ACC112 (cell line): ENCODE results near the gene ESRP2.

Experiments
- H2AFZ ChIP-seq: fragments of 200-600 bp; sonication (generic); one replicate; pipeline ENCODE4 v1.6.0; 2017; ENCODE audit warnings: antibody characterized with exemption, low read length; ENCODE audit not compliant: unreplicated experiment
- H3K27ac ChIP-seq: fragments of 200-600 bp; sonication (generic); 2 replicates; pipeline ENCODE4 v1.5.1; 2014; ENCODE audit warnings: low read depth, mild to moderate bottlenecking, antibody characterized with exemption, low read length, moderate library complexity
- H3K27me3 ChIP-seq: fragments of 200-600 bp; sonication (generic); 2 replicates; pipeline ENCODE4 v1.6.1; 2014; ENCODE audit warnings: mild to moderate bottlenecking, antibody characterized with exemption, low read length, moderate library complexity, mixed read lengths; ENCODE audit not compliant: insufficient read depth
- H3K36me3 ChIP-seq: fragments of 200-600 bp; sonication (generic); 2 replicates; pipeline ENCODE4 v1.6.1; 2016; ENCODE audit warnings: mild to moderate bottlenecking, antibody characterized with exemption, low read length, moderate library complexity, mixed read lengths; ENCODE audit not compliant: insufficient read depth
- H3K4me1 ChIP-seq: fragments of 200-600 bp; sonication (generic); one replicate; pipeline ENCODE4 v1.6.1; 2016; ENCODE audit warnings: low read length, mixed read lengths; ENCODE audit not compliant: insufficient read depth, unreplicated experiment, control insufficient read depth
- H3K4me3 ChIP-seq: fragments of 200-600 bp; sonication (generic); 2 replicates; pipeline ENCODE4 v1.5.1; 2014; ENCODE audit warnings: mild to moderate bottlenecking, low read depth, low read length
- H3K79me2 ChIP-seq: fragments of 200-600 bp; sonication (generic); one replicate; pipeline ENCODE4 v1.6.0; 2016; ENCODE audit warnings: low read length; ENCODE audit not compliant: control insufficient read depth, unreplicated experiment, insufficient read depth

The ESRP2 gene

DNA sequence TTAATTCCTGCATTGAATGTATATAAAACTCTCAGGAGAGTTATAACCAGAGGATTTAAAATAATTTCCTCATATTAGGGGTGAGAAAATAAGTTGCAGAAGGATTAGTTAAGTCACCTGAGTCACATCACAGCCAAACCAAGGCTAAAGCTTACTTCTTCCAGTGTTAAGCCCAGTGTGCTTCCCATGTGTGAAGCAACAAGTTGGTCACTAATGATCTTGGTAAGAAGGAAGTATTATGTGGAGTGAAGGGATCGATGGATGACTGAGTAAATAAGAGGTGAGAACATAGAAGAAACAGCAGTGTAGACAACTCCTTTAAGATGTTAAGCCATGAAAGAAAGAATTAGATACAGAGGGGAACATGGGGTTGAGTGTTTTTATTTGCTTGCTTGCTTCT, 20.6 kb downstream of the ESRP2 start:
- Histone ChIP-seq H3K79me2 (peaks cover 13% of the 10 kb centered on the region), H3K36me3 (no peaks in the 10 kb centered on the region), H3K27me3 (no peaks in the 10 kb centered on the region), H3K4me1 (no peaks in the 10 kb centered on the region), H3K27ac (no peak overlapping the region), H2AFZ (no peak overlapping the region), H3K4me3 (no peak overlapping the region)

DNA sequence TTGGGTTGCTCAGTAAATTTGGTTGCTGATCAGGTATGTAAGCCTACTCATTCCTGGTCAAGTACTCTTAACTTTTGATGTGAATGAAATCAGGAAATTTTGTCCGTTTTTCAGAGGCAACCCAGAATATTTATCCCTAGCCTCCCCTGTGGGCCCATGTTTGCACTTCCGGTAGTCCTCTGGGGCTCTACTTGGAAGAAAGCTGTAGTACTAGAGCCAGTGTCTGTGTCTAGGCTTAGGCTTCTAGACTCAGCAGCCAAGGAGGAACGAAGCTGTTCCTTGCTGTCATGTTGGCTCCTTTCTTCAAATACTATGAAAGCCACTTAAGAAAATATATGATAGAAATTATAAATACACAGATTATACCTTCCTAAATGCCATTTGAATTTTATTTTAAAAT, 21.2 kb downstream of the ESRP2 start:
- Histone ChIP-seq H3K79me2 (peaks cover 13% of the 10 kb centered on the region), H3K27me3 (no peaks in the 10 kb centered on the region), H2AFZ (no peak overlapping the region), H3K4me3 (no peak overlapping the region), H3K27ac (no peak overlapping the region), H3K4me1 (no peaks in the 10 kb centered on the region), H3K36me3 (no peaks in the 10 kb centered on the region)

DNA sequence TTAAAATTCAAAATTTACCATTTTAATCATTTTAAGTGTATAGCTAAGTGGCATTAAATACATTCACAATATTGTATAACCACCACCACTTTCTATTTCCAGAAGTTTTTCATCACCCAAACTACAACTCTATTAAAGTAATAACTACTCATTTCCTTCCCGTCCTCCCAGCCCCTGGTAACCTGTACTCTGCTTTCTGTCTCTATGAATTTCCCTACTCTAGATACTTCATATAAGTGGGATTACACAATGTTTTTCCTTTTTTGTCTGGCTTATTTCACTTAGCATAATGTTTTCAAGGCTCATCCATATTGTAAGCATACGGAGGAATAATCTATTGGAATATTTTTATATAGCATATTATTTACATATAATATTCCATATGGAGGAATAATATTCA, 29.7 kb downstream of the ESRP2 start:
- Histone ChIP-seq H3K4me1 (peaks cover under 1% of the 10 kb centered on the region), H3K79me2 (peaks cover 10% of the 10 kb centered on the region), H3K4me3 (no peak overlapping the region), H3K27me3 (no peaks in the 10 kb centered on the region), H3K27ac (no peak overlapping the region), H3K36me3 (no peaks in the 10 kb centered on the region), H2AFZ (no peak overlapping the region)

DNA sequence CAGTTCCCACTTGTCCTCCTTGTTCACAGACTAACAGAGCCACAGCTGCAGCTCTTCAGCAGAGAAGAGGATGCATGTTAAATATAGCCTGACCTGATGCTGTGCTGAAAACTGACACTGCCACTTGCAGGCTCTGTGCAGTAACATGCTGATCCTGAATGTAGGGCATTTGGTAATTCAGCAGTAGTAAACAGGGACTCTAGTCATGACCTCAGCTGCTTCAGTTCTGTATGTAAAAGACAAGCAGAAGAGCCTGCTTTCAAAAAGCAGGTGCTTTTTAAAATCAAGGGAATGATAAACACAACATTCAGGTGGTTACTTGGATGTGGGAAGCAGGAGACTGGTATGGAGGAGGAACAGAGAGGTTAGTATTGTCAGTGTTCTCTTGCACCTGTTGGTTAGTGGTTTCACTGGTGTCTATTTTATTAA, 33.8 kb downstream of the ESRP2 start:
- Histone ChIP-seq H3K27ac (no peak overlapping the region), H3K4me1 (peaks cover 17% of the 10 kb centered on the region), H3K4me3 (no peak overlapping the region), H3K36me3 (no peaks in the 10 kb centered on the region; the same call in 1 of the 2 replicates), H3K79me2 (peaks cover 11% of the 10 kb centered on the region), H3K27me3 (no peaks in the 10 kb centered on the region), H2AFZ (no peak overlapping the region)

DNA sequence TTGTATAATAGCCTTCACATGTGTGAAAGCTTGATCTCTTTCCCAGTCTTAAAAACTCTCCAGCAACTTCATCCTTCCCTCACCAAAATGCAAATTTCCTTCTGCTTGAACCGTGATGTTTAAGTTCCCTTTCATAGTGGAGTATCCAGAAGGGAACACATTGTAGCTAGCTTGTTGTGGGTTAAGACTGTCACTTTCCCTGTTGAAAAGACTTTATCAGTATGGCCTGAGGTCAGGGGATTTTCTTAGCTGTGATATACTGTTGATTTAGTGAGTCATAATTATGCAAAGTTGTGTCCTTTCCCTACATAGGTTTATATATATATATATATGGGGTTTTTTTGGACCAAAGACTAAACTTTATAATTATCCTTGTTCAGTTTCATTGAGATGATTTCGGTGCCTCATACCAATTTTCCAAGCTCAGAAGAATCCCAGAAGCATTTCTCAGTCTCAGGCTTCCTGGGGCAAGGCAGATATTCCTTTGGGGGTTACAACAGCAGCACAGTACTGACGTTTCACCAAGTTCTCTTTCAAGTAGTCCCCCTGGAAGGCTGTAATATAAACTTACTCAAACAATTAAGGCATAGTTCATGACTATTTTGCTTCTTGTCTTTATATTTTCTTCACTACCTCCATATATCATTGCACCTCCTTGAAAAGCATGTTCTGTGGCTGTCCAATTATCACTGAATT, 35.7 kb downstream of the ESRP2 start:
- Histone ChIP-seq H3K4me3 (no peak overlapping the region), H3K36me3 (no peaks in the 10 kb centered on the region; the same call in 1 of the 2 replicates), H3K79me2 (peaks cover 11% of the 10 kb centered on the region), H3K27ac (peak overlapping the region; percentile 65), H3K4me1 (peaks cover 17% of the 10 kb centered on the region), H2AFZ (no peak overlapping the region), H3K27me3 (no peaks in the 10 kb centered on the region)

DNA sequence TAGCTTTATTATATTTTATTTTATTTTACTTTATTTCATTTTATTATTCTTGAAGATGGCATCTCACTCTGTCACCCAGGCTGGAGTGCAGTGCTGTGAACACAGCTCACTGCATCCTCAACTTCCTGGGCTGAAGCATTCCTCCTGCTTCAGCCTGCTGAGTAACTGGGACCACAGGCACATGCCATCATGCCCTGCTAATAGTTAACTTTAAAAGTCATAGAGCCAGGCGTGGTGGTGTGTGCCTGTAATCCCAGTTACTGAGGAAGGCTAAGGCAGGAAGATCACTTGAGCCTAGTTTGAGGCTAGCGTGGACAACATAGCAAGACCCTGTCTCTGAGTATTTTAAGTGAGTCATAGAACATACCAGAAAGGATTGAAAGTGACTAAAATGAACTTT, 38.7 kb downstream of the ESRP2 start:
- H3K79me2 ChIP-seq: peaks cover 11% of the 10 kb centered on the region
- H2AFZ ChIP-seq: no peak overlapping the region
- H3K4me1 ChIP-seq: peaks cover 17% of the 10 kb centered on the region

DNA sequence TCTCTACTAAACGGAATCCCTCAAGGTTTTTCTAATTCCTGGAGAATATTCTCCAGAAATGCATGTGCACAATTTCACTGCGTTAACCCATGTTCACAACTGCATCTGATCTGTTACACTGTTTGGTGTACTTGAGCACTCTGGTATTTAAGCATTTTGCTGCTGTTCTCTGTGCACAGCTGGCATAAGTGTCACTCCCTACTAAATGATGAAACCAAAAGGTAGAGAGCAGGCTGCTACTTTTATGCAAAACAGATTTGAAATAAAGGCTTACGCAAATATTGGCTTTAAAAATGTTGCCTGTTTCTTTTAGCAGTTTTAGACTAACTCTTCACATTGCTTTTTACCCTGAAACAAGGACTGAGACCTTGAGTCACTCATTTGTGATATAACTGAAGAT, 41.7 kb downstream of the ESRP2 start:
- H3K27ac ChIP-seq: no peak overlapping the region
- peaks cover 10% of the 10 kb centered on the region for H3K36me3 ChIP-seq
- no peaks in the 10 kb centered on the region for H3K79me2 ChIP-seq
- no peak overlapping the region for H2AFZ ChIP-seq
- H3K4me1 ChIP-seq: no peaks in the 10 kb centered on the region
- H3K27me3 ChIP-seq: no peaks in the 10 kb centered on the region
- no peak overlapping the region for H3K4me3 ChIP-seq

More for the DNA sequence above, 38.7 kb downstream of the ESRP2 start:
- H3K4me3 ChIP-seq: no peak overlapping the region
- H3K27ac ChIP-seq: no peak overlapping the region
- H3K36me3 ChIP-seq: no peaks in the 10 kb centered on the region; the same call in 1 of the 2 replicates
- H3K27me3 ChIP-seq: no peaks in the 10 kb centered on the region

DNA sequence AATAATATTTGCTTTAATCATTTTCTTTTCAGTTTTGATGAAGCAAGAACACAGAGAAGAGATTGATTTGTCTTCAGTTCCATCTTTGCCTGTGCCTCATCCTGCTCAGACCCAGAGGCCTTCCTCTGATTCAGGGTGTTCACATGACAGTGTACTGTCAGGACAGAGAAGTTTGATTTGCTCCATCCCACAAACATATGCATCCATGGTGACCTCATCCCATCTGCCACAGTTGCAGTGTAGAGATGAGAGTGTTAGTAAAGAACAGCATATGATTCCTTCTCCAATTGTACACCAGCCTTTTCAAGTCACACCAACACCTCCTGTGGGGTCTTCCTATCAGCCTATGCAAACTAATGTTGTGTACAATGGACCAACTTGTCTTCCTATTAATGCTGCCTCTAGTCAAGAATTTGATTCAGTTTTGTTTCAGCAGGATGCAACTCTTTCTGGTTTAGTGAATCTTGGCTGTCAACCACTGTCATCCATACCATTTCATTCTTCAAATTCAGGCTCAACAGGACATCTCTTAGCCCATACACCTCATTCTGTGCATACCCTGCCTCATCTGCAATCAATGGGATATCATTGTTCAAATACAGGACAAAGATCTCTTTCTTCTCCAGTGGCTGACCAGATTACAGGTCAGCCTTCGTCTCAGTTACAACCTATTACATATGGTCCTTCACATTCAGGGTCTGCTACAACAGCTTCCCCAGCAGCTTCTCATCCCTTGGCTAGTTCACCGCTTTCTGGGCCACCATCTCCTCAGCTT, 45.0 kb downstream of the ESRP2 start:
- Histone ChIP-seq H3K27me3 (no peaks in the 10 kb centered on the region), H3K36me3 (peaks cover 15% of the 10 kb centered on the region), H2AFZ (no peak overlapping the region), H3K4me3 (no peak overlapping the region), H3K4me1 (no peaks in the 10 kb centered on the region), H3K27ac (no peak overlapping the region), H3K79me2 (no peaks in the 10 kb centered on the region)

DNA sequence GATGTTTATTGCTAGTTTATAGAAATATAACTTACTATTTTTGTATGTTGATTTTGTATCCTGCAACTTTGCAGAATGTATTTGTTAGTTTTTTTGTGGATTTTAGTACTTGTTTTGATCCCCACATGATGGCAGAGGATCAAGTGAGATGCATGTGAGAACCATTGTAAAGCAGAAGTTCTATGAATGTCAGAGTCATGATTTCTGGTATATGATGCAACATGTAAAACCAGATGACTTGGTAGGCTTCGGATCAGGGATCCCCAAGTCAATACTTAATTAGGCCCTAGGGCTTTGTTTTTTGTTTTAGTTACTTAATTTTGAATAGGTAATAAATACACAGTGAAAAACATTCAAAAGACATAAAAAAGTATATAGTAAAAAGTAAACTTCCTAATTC, 45.8 kb downstream of the ESRP2 start:
- H3K36me3 ChIP-seq: peaks cover 15% of the 10 kb centered on the region
- H3K4me3 ChIP-seq: no peak overlapping the region
- H3K27ac ChIP-seq: no peak overlapping the region
- H3K79me2 ChIP-seq: no peaks in the 10 kb centered on the region
- no peaks in the 10 kb centered on the region for H3K4me1 ChIP-seq
- H3K27me3 ChIP-seq: no peaks in the 10 kb centered on the region
- no peak overlapping the region for H2AFZ ChIP-seq

DNA sequence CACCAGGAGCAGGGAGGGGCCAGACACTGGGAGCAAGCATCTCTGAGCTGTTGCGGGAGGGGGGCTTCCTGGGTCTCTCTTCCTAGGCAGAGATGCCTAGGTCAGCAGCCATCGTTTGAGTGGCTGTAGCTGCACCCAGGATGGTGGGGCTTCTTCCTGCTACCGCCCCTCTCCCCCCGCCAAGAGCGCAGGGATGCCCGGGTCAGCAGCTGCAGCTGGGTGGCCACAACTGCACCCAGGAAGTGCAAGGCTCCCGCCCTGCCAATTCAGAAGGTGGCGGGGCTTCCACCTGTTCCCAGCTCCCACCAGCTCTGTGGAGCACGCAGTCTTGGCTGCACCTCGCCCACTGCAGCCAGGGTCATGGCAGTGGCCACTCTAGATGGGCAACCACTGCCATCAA, 47.8 kb downstream of the ESRP2 start:
- Histone ChIP-seq H3K36me3 (peaks cover 22% of the 10 kb centered on the region), H3K4me1 (no peaks in the 10 kb centered on the region)

DNA sequence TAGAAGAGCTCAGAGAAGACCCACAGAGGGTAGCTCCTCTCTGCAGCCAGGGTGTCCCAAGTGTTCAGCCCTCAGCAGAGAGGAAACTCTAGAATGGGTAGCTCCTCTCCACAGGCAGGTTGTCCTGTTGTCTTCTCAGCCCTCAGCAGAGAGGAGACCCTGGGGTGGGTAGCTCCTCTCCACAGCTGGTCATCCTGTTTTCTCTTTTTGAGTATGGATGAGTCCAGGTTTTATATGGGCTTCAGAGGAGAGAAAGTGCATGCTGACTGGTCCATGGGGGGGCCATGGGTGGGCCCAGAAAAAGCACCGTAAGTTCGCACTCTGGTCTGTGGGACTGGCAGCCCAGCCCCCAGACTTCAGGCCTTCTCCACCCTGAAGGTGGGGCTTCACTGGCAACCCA, 48.4 kb downstream of the ESRP2 start:
- H3K79me2 ChIP-seq: no peaks in the 10 kb centered on the region
- H3K36me3 ChIP-seq: peaks cover 26% of the 10 kb centered on the region
- H3K27ac ChIP-seq: no peak overlapping the region
- no peaks in the 10 kb centered on the region for H3K4me1 ChIP-seq
- H2AFZ ChIP-seq: no peak overlapping the region
- H3K4me3 ChIP-seq: no peak overlapping the region
- H3K27me3 ChIP-seq: no peaks in the 10 kb centered on the region

More for the DNA sequence above, 47.8 kb downstream of the ESRP2 start:
- Histone ChIP-seq H2AFZ (no peak overlapping the region), H3K27me3 (no peaks in the 10 kb centered on the region), H3K27ac (no peak overlapping the region), H3K4me3 (no peak overlapping the region), H3K79me2 (no peaks in the 10 kb centered on the region)
